ENCODE results near the gene PLOD2.

DNA sequence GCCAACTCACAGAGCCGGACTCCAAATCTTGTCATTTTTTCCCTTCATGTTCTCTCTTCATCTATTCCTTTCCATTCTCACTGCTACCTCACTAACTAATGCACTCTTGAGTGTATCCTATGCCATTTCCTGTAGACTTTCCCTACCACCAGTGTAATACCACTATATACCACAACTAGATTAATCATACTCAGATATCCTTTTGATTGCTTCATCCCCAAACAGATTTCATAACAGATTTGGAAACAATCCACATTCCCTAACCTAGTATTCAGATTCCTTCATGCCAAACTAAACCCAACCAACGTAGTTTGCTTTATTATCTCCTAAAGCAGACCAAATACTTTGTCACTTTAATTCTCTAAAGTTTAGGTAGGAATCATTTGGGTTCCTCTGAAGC lies 2.6 kb upstream of the PLOD2 start:
- TF ChIP-seq, protein P1, sequence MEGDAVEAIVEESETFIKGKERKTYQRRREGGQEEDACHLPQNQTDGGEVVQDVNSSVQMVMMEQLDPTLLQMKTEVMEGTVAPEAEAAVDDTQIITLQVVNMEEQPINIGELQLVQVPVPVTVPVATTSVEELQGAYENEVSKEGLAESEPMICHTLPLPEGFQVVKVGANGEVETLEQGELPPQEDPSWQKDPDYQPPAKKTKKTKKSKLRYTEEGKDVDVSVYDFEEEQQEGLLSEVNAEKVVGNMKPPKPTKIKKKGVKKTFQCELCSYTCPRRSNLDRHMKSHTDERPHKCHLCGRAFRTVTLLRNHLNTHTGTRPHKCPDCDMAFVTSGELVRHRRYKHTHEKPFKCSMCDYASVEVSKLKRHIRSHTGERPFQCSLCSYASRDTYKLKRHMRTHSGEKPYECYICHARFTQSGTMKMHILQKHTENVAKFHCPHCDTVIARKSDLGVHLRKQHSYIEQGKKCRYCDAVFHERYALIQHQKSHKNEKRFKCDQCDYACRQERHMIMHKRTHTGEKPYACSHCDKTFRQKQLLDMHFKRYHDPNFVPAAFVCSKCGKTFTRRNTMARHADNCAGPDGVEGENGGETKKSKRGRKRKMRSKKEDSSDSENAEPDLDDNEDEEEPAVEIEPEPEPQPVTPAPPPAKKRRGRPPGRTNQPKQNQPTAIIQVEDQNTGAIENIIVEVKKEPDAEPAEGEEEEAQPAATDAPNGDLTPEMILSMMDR (conservative IDR thresholded peaks at IDR 0.05; ENCODE audit: low read length): no peak
- no peak for TF ChIP-seq EZH2phosphoT487 (IDR thresholded peaks at IDR 0.05; ENCODE audit: borderline replicate concordance)
